ENCODE results near the gene LZTS3.
"Not testable (repeated sequence)": the region's sequence is repeated elsewhere in the genome, so short reads cannot be mapped to it uniquely, and the experiment has no call there.

GRCh38 chr20:3125776-3126526 lies 47.4 kb downstream of the LZTS3 start:
- TF ChIP-seq POLR2A (IDR thresholded peaks at IDR 0.05); CTCF (IDR thresholded peaks at IDR 0.05); POLR2AphosphoS5 (IDR thresholded peaks at IDR 0.05); EP300 (IDR thresholded peaks at IDR 0.05; ENCODE audit: low read depth): not testable (repeated sequence)
